ENCODE data around the gene GK. TPM values are rescaled to one million over a fixed set of nuclear protein-coding genes. Genes with fewer than 3 reads are reported as not detected.
A peak's percentile ranks its signal among the peaks of the same experiment; 100 is the strongest.
"Not testable (repeated sequence)": the region's sequence is repeated elsewhere in the genome, so short reads cannot be mapped to it uniquely, and the experiment has no call there.

Gene GK
- total RNA-seq, 1 donor from 2014 or later = 15.1 TPM

- intact Hi-C loops (cut with micrococcal nuclease) = no loop called here
- H3K36me3 Mint-ChIP-seq (ENCODE audit: low read depth) = no peaks in the 10 kb centered on the region
- H3K4me3 Mint-ChIP-seq = no peak overlapping the region
- DNase-seq (no peak), ATAC-seq (ENCODE audit: low read depth) (no peak)
- no peaks in the 10 kb centered on the region for H3K27me3 Mint-ChIP-seq
- TF ChIP-seq CTCF (IDR thresholded peaks at IDR 0.05) = no peak
- ChIA-PET POLR2A (no interaction called here), CTCF (no interaction called here)
- H3K4me1 Mint-ChIP-seq = peaks cover 6% of the 10 kb centered on the region
- H3K27ac Mint-ChIP-seq = no peak overlapping the region
- no peaks in the 10 kb centered on the region for H3K9me3 Mint-ChIP-seq
Measured at GRCh38 chrX:30642642-30643041, 10.6 kb upstream of the GK start.

GRCh38 chrX:30643313-30643821 is 9.9 kb upstream of the GK start:
- ChIA-PET POLR2A (no interaction called here), CTCF (no interaction called here)
- intact Hi-C loops (cut with micrococcal nuclease) = no loop called here
- Mint-ChIP-seq H3K4me1 (peaks cover 3% of the 10 kb centered on the region), H3K36me3 (ENCODE audit: low read depth) (no peaks in the 10 kb centered on the region), H3K27ac (no peak overlapping the region), H3K27me3 (no peaks in the 10 kb centered on the region), H3K4me3 (no peak overlapping the region), H3K9me3 (no peaks in the 10 kb centered on the region)
- TF ChIP-seq CTCF (IDR thresholded peaks at IDR 0.05) = no peak
- DNase-seq = no peak
- no peak for ATAC-seq (ENCODE audit: low read depth)

- H3K36me3 Mint-ChIP-seq (ENCODE audit: low read depth) = no peaks in the 10 kb centered on the region
- peak overlapping the region; percentile 78 for H3K27ac Mint-ChIP-seq
- ChIA-PET POLR2A (no interaction called here), CTCF (no interaction called here)
- H3K4me3 Mint-ChIP-seq = no peak overlapping the region
- peak; percentile 8 for ATAC-seq (ENCODE audit: low read depth)
- H3K9me3 Mint-ChIP-seq = no peaks in the 10 kb centered on the region
- peaks cover 28% of the 10 kb centered on the region for H3K4me1 Mint-ChIP-seq
- intact Hi-C loops (cut with micrococcal nuclease) = loop anchor here (5.0 kb wide), 2 partner anchors 62 to 172 kb away; no protein-coding TSS in a partner anchor
- no peak for TF ChIP-seq CTCF (IDR thresholded peaks at IDR 0.05)
- no peaks in the 10 kb centered on the region for H3K27me3 Mint-ChIP-seq
- DNase-seq = no peak
Measured at GRCh38 chrX:30649859-30650258, 3.4 kb upstream of the GK start.

GRCh38 chrX:30652527-30653414 is 452 bp upstream of the GK start:
- intact Hi-C loops (cut with micrococcal nuclease) = loop anchor here (1.0 to 5.0 kb wide), 6 partner anchors 56 to 237 kb away; partner anchors contain the start of genes TAB3 and TASL
- peak; percentile 87 for DNase-seq
- POLR2A ChIA-PET = interaction anchor here (0.6 to 2.3 kb wide), 10 partner anchors 19 to 237 kb away, joined by 3 to 22 read pairs (median 6); partner anchors contain the start of genes TAB3 and TASL
- no peak for TF ChIP-seq CTCF (IDR thresholded peaks at IDR 0.05)
- H3K27me3 Mint-ChIP-seq = no peaks in the 10 kb centered on the region
- peak overlapping the region; percentile 96 for H3K27ac Mint-ChIP-seq
- peaks cover 49% of the 10 kb centered on the region for H3K4me1 Mint-ChIP-seq
- ATAC-seq (ENCODE audit: low read depth) = peak; percentile 84
- H3K9me3 Mint-ChIP-seq = no peaks in the 10 kb centered on the region
- H3K36me3 Mint-ChIP-seq (ENCODE audit: low read depth) = no peaks in the 10 kb centered on the region
- peak overlapping the region; percentile 90 for H3K4me3 Mint-ChIP-seq
- CTCF ChIA-PET = no interaction called here

GRCh38 chrX:30654386-30654785 is 1.2 kb downstream of the GK start:
- H3K27ac Mint-ChIP-seq = peak overlapping the region; percentile 12
- peaks cover 55% of the 10 kb centered on the region for H3K4me1 Mint-ChIP-seq
- peak overlapping the region; percentile 83 for H3K4me3 Mint-ChIP-seq
- H3K9me3 Mint-ChIP-seq; H3K36me3 Mint-ChIP-seq (ENCODE audit: low read depth); DNase-seq; CTCF ChIA-PET; ATAC-seq (ENCODE audit: low read depth); H3K27me3 Mint-ChIP-seq: not testable (repeated sequence)
- POLR2A ChIA-PET = interaction anchor here (2.2 to 2.3 kb wide), 2 partner anchors 77 to 235 kb away, joined by 8 to 22 read pairs; partner anchors contain the start of genes TAB3 and TASL
- intact Hi-C loops (cut with micrococcal nuclease) = loop anchor here (5.0 kb wide), 2 partner anchors 58 to 168 kb away; no protein-coding TSS in a partner anchor
